Trophoblast cell (in vitro differentiated cells and primary cell): Measurements from ENCODE around the gene DUOXA1.

Experiments
- DNase-seq, 2 donors: peaks; one replicate each; pipeline ENCODE4 v3.0.0-alpha.2; 2016
- H2AFZ ChIP-seq: 2 replicates; pipeline ENCODE4 v1.6.1; 2013; ENCODE audit warnings: low read length, moderate library complexity, mild to moderate bottlenecking; ENCODE audit not compliant: insufficient read depth, poor library complexity
- H2AK5ac ChIP-seq: 2 replicates; pipeline ENCODE4 v1.6.1; 2013; ENCODE audit warnings: mild to moderate bottlenecking, low read length
- H2BK120ac ChIP-seq: 2 replicates; pipeline ENCODE4 v1.6.1; 2013; ENCODE audit warnings: low read length, mild to moderate bottlenecking, moderate library complexity; ENCODE audit not compliant: insufficient read depth, poor library complexity
- H2BK12ac ChIP-seq: 2 replicates; pipeline ENCODE4 v1.6.1; 2013; ENCODE audit warnings: mild to moderate bottlenecking, low read length, moderate library complexity
- H2BK5ac ChIP-seq: 2 replicates; pipeline ENCODE4 v1.6.1; 2013; ENCODE audit warnings: low read length, low read depth, moderate library complexity, mild to moderate bottlenecking; ENCODE audit not compliant: poor library complexity
- H3K14ac ChIP-seq: 2 replicates; pipeline ENCODE4 v1.6.1; 2013; ENCODE audit warnings: mild to moderate bottlenecking, low read length
- H3K18ac ChIP-seq: 2 replicates; pipeline ENCODE4 v1.6.1; 2013; ENCODE audit warnings: mild to moderate bottlenecking, low read length
- H3K23ac ChIP-seq: 2 replicates; pipeline ENCODE4 v1.6.1; 2013; ENCODE audit warnings: low read length
- H3K27ac ChIP-seq: 2 replicates; pipeline ENCODE4 v1.5.1; 2013; ENCODE audit warnings: low read depth, mild to moderate bottlenecking, inconsistent platforms, low read length, moderate library complexity
- H3K27me3 ChIP-seq: 2 replicates; pipeline ENCODE4 v1.6.1; 2013; ENCODE audit warnings: inconsistent platforms, mild to moderate bottlenecking, low read length, moderate library complexity; ENCODE audit not compliant: insufficient read depth
- H3K36me3 ChIP-seq, 2 experiments: 1 replicate in 1 of 2; 2 replicates in 1 of 2; pipeline ENCODE4 v1.6.1; 2013; ENCODE audit warnings: low read length in 2 of 2, mild to moderate bottlenecking in 2 of 2, moderate library complexity in 1 of 2; ENCODE audit not compliant: insufficient read depth in 2 of 2, control insufficient read depth in 1 of 2
- H3K4ac ChIP-seq: 2 replicates; pipeline ENCODE4 v1.6.1; 2013; ENCODE audit warnings: low read depth, mild to moderate bottlenecking, low read length, moderate library complexity
- H3K4me1 ChIP-seq, 2 experiments: 1 replicate in 1 of 2; 2 replicates in 1 of 2; pipeline ENCODE4 v1.6.1; 2013; ENCODE audit warnings: low read length in 2 of 2, mild to moderate bottlenecking in 2 of 2, moderate library complexity in 1 of 2; ENCODE audit not compliant: insufficient read depth in 2 of 2, control insufficient read depth in 1 of 2
- H3K4me2 ChIP-seq: 2 replicates; pipeline ENCODE4 v1.6.1; 2013; ENCODE audit warnings: inconsistent platforms, mild to moderate bottlenecking, low read length, moderate library complexity
- H3K4me3 ChIP-seq: 2 replicates; pipeline ENCODE4 v1.5.1; 2013; ENCODE audit warnings: mild to moderate bottlenecking, low read depth, low read length, inconsistent platforms
- H3K79me1 ChIP-seq: one replicate; pipeline ENCODE4 v1.6.1; 2013; ENCODE audit warnings: low read length
- H3K79me2 ChIP-seq: 2 replicates; pipeline ENCODE4 v1.6.1; 2013; ENCODE audit warnings: low read length, mild to moderate bottlenecking; ENCODE audit not compliant: control insufficient read depth, insufficient read depth, poor library complexity
- H3K9ac ChIP-seq: 2 replicates; pipeline ENCODE4 v1.6.1; 2013; ENCODE audit warnings: mild to moderate bottlenecking, low read length
- H3K9me3 ChIP-seq: 2 replicates; pipeline ENCODE4 v1.6.1; 2013; ENCODE audit warnings: low read depth, mild to moderate bottlenecking, control low read depth, inconsistent platforms, low read length; ENCODE audit not compliant: insufficient read depth
- H4K12ac ChIP-seq: 2 replicates; pipeline ENCODE4 v1.6.1; 2013; ENCODE audit warnings: low read depth, mild to moderate bottlenecking, low read length, moderate library complexity
- H4K8ac ChIP-seq: 2 replicates; pipeline ENCODE4 v1.6.1; 2013; ENCODE audit warnings: low read depth, mild to moderate bottlenecking, low read length, moderate library complexity
- H4K91ac ChIP-seq: one replicate; pipeline ENCODE4 v1.6.1; 2013; ENCODE audit warnings: low read depth, mild to moderate bottlenecking, low read length, moderate library complexity
- WGBS: extraction: QIAGEN DNeasy Blood & Tissue Kit; methylation state at CpG from one replicate; pipeline ENCODE4 v1.1.7; 2013; ENCODE audit warnings: missing lambda C conversion rate; ENCODE audit not compliant: insufficient read length, insufficient coverage; ENCODE audit errors: extremely low coverage; 5-methylcytosine and 5-hydroxymethylcytosine counted together

Gene DUOXA1

GRCh38 chr15:45118996-45119395 is 10.7 kb downstream of the DUOXA1 start:
- Histone ChIP-seq H4K91ac (no peak overlapping the region), H3K79me1 (no peaks in the 10 kb centered on the region), H3K18ac (no peak overlapping the region), H3K36me3 (no peaks in the 10 kb centered on the region), H3K4ac (no peak overlapping the region), H2AFZ (no peak overlapping the region), H3K79me2 (no peaks in the 10 kb centered on the region), H3K23ac (no peak overlapping the region), H3K27ac (no peak overlapping the region), H3K27me3 (peaks cover 41% of the 10 kb centered on the region), H3K4me3 (no peak overlapping the region), H3K9ac (no peak overlapping the region), H3K4me2 (no peak overlapping the region), H2BK120ac (no peak overlapping the region), H2AK5ac (no peak overlapping the region), H4K12ac (no peak overlapping the region), H3K9me3 (peaks cover 2% of the 10 kb centered on the region), H2BK5ac (no peak overlapping the region), H4K8ac (no peak overlapping the region), H2BK12ac (no peak overlapping the region), H3K4me1 (peaks cover 4 to 10% of the 10 kb centered on the region in 2 experiments), H3K14ac (no peak overlapping the region)
- no CpG with 5 or more reads among the region's 5 CpGs for WGBS
- no peak for DNase-seq

GRCh38 chr15:45118131-45118588 is 11.5 kb downstream of the DUOXA1 start:
- H3K36me3 ChIP-seq: no peaks in the 10 kb centered on the region
- H3K79me2 ChIP-seq: no peaks in the 10 kb centered on the region
- H3K4me1 ChIP-seq: peaks cover 4 to 8% of the 10 kb centered on the region in 2 experiments
- H4K91ac ChIP-seq: no peak overlapping the region
- peaks cover 2% of the 10 kb centered on the region for H3K9me3 ChIP-seq
- no peak overlapping the region for H3K4me3 ChIP-seq
- DNase-seq: peak; percentile 76 to 87
- no peak overlapping the region for H3K27ac ChIP-seq
- H2BK5ac ChIP-seq: no peak overlapping the region
- WGBS: no CpG with 5 or more reads among the region's 14 CpGs
- peak overlapping the region; percentile 61 for H3K4me2 ChIP-seq
- no peak overlapping the region for H2BK120ac ChIP-seq
- H3K9ac ChIP-seq: no peak overlapping the region
- H3K14ac ChIP-seq: no peak overlapping the region
- H3K4ac ChIP-seq: no peak overlapping the region
- H4K8ac ChIP-seq: no peak overlapping the region
- H3K27me3 ChIP-seq: peaks cover 50% of the 10 kb centered on the region
- no peaks in the 10 kb centered on the region for H3K79me1 ChIP-seq
- H2BK12ac ChIP-seq: no peak overlapping the region
- H2AFZ ChIP-seq: no peak overlapping the region
- H4K12ac ChIP-seq: no peak overlapping the region
- no peak overlapping the region for H3K23ac ChIP-seq
- H3K18ac ChIP-seq: no peak overlapping the region
- H2AK5ac ChIP-seq: no peak overlapping the region

- H3K36me3 ChIP-seq: no peaks in the 10 kb centered on the region
- no peak overlapping the region for H2AK5ac ChIP-seq
- no peak overlapping the region for H3K18ac ChIP-seq
- H3K4me3 ChIP-seq: no peak overlapping the region
- H2BK12ac ChIP-seq: no peak overlapping the region
- no peak overlapping the region for H2BK5ac ChIP-seq
- DNase-seq: no peak
- no peak overlapping the region for H3K4ac ChIP-seq
- no peak overlapping the region for H4K12ac ChIP-seq
- H4K8ac ChIP-seq: no peak overlapping the region
- H3K23ac ChIP-seq: no peak overlapping the region
- peaks cover 4 to 8% of the 10 kb centered on the region in 2 experiments for H3K4me1 ChIP-seq
- no CpG with 5 or more reads among the region's 33 CpGs for WGBS
- H2BK120ac ChIP-seq: no peak overlapping the region
- H3K14ac ChIP-seq: no peak overlapping the region
- no peak overlapping the region for H3K27ac ChIP-seq
- peak overlapping the region; percentile 61 for H3K4me2 ChIP-seq
- H2AFZ ChIP-seq: no peak overlapping the region
- H4K91ac ChIP-seq: no peak overlapping the region
- H3K27me3 ChIP-seq: peaks cover 56% of the 10 kb centered on the region
- peaks cover 2% of the 10 kb centered on the region for H3K9me3 ChIP-seq
- H3K79me2 ChIP-seq: no peaks in the 10 kb centered on the region
- no peaks in the 10 kb centered on the region for H3K79me1 ChIP-seq
- H3K9ac ChIP-seq: no peak overlapping the region
Observed at GRCh38 chr15:45117308-45118130, 12.2 kb downstream of the DUOXA1 start.

GRCh38 chr15:45116482-45117307 is 13.0 kb downstream of the DUOXA1 start:
- Histone ChIP-seq H3K4me1 (peaks cover 4% of the 10 kb centered on the region in 2 experiments), H4K12ac (no peak overlapping the region), H2BK5ac (no peak overlapping the region), H3K36me3 (no peaks in the 10 kb centered on the region), H3K23ac (no peak overlapping the region), H3K4me3 (no peak overlapping the region), H3K18ac (no peak overlapping the region), H2AK5ac (no peak overlapping the region), H3K27me3 (peaks cover 64% of the 10 kb centered on the region), H2BK12ac (no peak overlapping the region), H4K91ac (no peak overlapping the region), H3K79me2 (no peaks in the 10 kb centered on the region), H2BK120ac (no peak overlapping the region), H3K4me2 (no peak overlapping the region), H3K9me3 (peaks cover 2% of the 10 kb centered on the region), H3K9ac (no peak overlapping the region), H3K4ac (no peak overlapping the region), H2AFZ (no peak overlapping the region), H4K8ac (no peak overlapping the region), H3K79me1 (no peaks in the 10 kb centered on the region), H3K27ac (no peak overlapping the region), H3K14ac (no peak overlapping the region)
- DNase-seq: no peak
- WGBS: no CpG with 5 or more reads among the region's 65 CpGs
